HepG2 (cell line): Measurements from ENCODE around the gene ZNF764. TPM values are rescaled to one million over a fixed set of nuclear protein-coding genes. Genes with fewer than 3 reads are reported as not detected.

Source experiments
- ATF7-NPFF ChIP-seq: sonication (generic); formaldehyde crosslinking; IDR thresholded peaks from 2 replicates; pipeline ENCODE4 v1.8.1; 2023; ENCODE audit warnings: mild to moderate bottlenecking, low read depth, missing genetic modification reagents, moderate library complexity
- CAMTA2 ChIP-seq: sonication (generic); formaldehyde crosslinking; IDR thresholded peaks from 2 replicates; pipeline ENCODE4 v1.4.0; 2020; ENCODE audit warnings: mild to moderate bottlenecking, missing genetic modification reagents, borderline replicate concordance
- EZH2 ChIP-seq: conservative IDR thresholded peaks from 2 replicates; pipeline ENCODE4 v1.6.1; 2012; ENCODE audit warnings: mild to moderate bottlenecking, low read depth, low read length, moderate library complexity
- FOXO1 ChIP-seq: sonication (generic); formaldehyde crosslinking; IDR thresholded peaks from 2 replicates; pipeline ENCODE4 v1.4.0; 2020; ENCODE audit warnings: missing genetic modification reagents
- GATAD1 ChIP-seq: IDR thresholded peaks from 2 replicates; pipeline ENCODE4 v1.6.1; 2016; ENCODE audit warnings: missing genetic modification reagents, missing compliant biosample characterization
- ISL2 ChIP-seq: sonication (generic); formaldehyde crosslinking; IDR thresholded peaks from 2 replicates; pipeline ENCODE4 v1.5.0; 2020; ENCODE audit warnings: missing genetic modification reagents
- KMT2A ChIP-seq: sonication (generic); formaldehyde crosslinking; IDR thresholded peaks from 2 replicates; pipeline ENCODE4 v1.4.0; 2020; ENCODE audit warnings: missing genetic modification reagents
- MED1 ChIP-seq: sonication (generic); formaldehyde crosslinking; IDR thresholded peaks from 2 replicates; pipeline ENCODE4 v1.4.0; 2020; ENCODE audit warnings: missing genetic modification reagents
- PHF8 ChIP-seq: sonication (generic); formaldehyde crosslinking; IDR thresholded peaks from 2 replicates; pipeline ENCODE4 v1.5.0; 2020; ENCODE audit warnings: missing genetic modification reagents
- SP2 ChIP-seq: sonication (generic); formaldehyde crosslinking; IDR thresholded peaks from 2 replicates; pipeline ENCODE4 v1.5.1; 2020; ENCODE audit warnings: mild to moderate bottlenecking, missing genetic modification reagents
- SYNCRIP ChIP-seq: fragments of 200-400 bp; formaldehyde crosslinking; IDR thresholded peaks from 2 replicates; pipeline ENCODE4 v1.6.1; 2018; ENCODE audit warnings: mild to moderate bottlenecking, low read depth, low read length; ENCODE audit not compliant: insufficient read depth
- TGIF2 ChIP-seq: IDR thresholded peaks from 2 replicates; pipeline ENCODE4 v1.6.1; 2016; ENCODE audit warnings: control low read depth, missing compliant biosample characterization
- TOE1 ChIP-seq: sonication (generic); formaldehyde crosslinking; IDR thresholded peaks from 2 replicates; pipeline ENCODE4 v1.4.0; 2020; ENCODE audit warnings: mild to moderate bottlenecking, missing genetic modification reagents
- ZFP41 ChIP-seq: sonication (generic); formaldehyde crosslinking; IDR thresholded peaks from 2 replicates; pipeline ENCODE4 v1.4.0; 2020; ENCODE audit warnings: mild to moderate bottlenecking, missing genetic modification reagents, borderline replicate concordance
- ZNF501 ChIP-seq: sonication (generic); formaldehyde crosslinking; IDR thresholded peaks from 2 replicates; pipeline ENCODE4 v1.5.1; 2020; ENCODE audit warnings: mild to moderate bottlenecking, moderate library complexity, missing genetic modification reagents
- polyA plus RNA-seq, 8 experiments: library from polyadenylated mRNA; depleted of rRNA in 3 of 8; stranded (reverse) in 7 of 8; unstranded in 1 of 8; fragments of >200 nt; fragmentation: Illumina TruSeq in 4 of 8; extraction: Trizol in 4 of 8; gene quantifications; 2 replicates each; pipeline versions ENCODE4 v1.2.1 to v1.2.3, GENCODE V29; 2011 to 2016; ENCODE audit warnings: low read depth in 4 of 8, missing spikeins in 1 of 8, mixed read lengths in 1 of 8; ENCODE audit not compliant: insufficient read depth in 1 of 8
- total RNA-seq, 5 experiments: library from RNA; depleted of rRNA; stranded (reverse); fragments of >200 nt; fragmentation: Illumina TruSeq; extraction: Trizol; gene quantifications; 2 replicates each; pipeline ENCODE4 v1.2.3, GENCODE V29; 2016; ENCODE audit warnings: low read depth in 1 of 5
- TF ChIP-seq, protein P1 (sequence below): IDR thresholded peaks from 2 replicates; pipeline ENCODE4 v1.6.1; 2016; ENCODE audit warnings: low read depth, missing genetic modification reagents, missing compliant biosample characterization
- TF ChIP-seq, protein P2 (sequence below): sonication (generic); formaldehyde crosslinking; IDR thresholded peaks from 2 replicates; pipeline ENCODE4 v1.8.1; 2023; ENCODE audit warnings: mild to moderate bottlenecking, missing genetic modification reagents, borderline replicate concordance
- TF ChIP-seq, protein P3 (sequence below): sonication (generic); formaldehyde crosslinking; IDR thresholded peaks from 2 replicates; pipeline ENCODE4 v1.5.1; 2020; ENCODE audit warnings: mild to moderate bottlenecking, moderate library complexity, missing genetic modification reagents

ZNF764 gene
- total and polyA plus RNA-seq, 2 of the 13 experiments (the other 11 are each of a cell fraction or from before 2014, with no cell fraction given): 4.1 to 9.1 TPM

DNA sequence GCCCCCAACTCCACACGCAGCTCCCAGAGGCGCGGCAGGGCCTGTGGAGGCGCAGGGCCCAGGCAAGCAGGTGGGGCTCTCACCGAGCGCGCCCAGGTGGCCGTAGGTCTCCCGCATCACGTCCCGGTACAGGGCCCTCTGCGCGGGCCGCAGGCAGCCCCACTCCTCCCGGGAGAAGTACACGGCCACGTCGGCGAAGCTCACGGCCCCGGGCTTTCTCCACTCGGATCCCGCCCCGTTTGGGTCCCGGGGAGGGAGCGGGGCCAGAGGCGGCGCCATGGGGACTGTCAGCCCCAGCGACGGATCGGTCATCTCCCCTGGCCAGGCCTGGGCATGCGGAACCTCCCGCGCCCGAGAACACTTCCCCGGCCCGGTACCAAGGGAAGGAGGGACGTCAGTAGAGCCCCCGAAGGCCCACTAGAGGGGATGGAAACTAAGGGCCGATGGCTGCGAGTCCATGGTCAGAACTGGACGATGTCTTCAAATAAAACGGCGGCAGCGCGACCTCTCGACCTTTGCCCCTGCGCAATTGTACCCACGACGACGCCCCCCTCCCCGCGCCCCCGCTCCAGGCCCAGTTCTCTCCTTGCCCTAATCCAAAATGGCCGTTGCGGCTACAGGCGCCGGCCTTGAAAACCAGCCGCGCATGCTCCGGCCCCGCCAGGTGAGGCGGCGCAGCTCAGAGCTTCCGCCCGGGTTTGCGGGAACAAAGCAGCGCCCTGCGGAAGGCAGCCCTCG, 23.6 kb downstream of the ZNF764 start, which contains the start of gene ZNF747 (continued):
- no peak; the same call in 1 of the 2 replicates for TF ChIP-seq ATF7-NPFF (CRISPR knock-in tag)
- peak; percentile 67 for TF ChIP-seq ZNF501 (CRISPR knock-in tag)
- TF ChIP-seq PHF8 (CRISPR knock-in tag): peak; percentile 98
- TF ChIP-seq EZH2: no peak
- TF ChIP-seq, protein P1, sequence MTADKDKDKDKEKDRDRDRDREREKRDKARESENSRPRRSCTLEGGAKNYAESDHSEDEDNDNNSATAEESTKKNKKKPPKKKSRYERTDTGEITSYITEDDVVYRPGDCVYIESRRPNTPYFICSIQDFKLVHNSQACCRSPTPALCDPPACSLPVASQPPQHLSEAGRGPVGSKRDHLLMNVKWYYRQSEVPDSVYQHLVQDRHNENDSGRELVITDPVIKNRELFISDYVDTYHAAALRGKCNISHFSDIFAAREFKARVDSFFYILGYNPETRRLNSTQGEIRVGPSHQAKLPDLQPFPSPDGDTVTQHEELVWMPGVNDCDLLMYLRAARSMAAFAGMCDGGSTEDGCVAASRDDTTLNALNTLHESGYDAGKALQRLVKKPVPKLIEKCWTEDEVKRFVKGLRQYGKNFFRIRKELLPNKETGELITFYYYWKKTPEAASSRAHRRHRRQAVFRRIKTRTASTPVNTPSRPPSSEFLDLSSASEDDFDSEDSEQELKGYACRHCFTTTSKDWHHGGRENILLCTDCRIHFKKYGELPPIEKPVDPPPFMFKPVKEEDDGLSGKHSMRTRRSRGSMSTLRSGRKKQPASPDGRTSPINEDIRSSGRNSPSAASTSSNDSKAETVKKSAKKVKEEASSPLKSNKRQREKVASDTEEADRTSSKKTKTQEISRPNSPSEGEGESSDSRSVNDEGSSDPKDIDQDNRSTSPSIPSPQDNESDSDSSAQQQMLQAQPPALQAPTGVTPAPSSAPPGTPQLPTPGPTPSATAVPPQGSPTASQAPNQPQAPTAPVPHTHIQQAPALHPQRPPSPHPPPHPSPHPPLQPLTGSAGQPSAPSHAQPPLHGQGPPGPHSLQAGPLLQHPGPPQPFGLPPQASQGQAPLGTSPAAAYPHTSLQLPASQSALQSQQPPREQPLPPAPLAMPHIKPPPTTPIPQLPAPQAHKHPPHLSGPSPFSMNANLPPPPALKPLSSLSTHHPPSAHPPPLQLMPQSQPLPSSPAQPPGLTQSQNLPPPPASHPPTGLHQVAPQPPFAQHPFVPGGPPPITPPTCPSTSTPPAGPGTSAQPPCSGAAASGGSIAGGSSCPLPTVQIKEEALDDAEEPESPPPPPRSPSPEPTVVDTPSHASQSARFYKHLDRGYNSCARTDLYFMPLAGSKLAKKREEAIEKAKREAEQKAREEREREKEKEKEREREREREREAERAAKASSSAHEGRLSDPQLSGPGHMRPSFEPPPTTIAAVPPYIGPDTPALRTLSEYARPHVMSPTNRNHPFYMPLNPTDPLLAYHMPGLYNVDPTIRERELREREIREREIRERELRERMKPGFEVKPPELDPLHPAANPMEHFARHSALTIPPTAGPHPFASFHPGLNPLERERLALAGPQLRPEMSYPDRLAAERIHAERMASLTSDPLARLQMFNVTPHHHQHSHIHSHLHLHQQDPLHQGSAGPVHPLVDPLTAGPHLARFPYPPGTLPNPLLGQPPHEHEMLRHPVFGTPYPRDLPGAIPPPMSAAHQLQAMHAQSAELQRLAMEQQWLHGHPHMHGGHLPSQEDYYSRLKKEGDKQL (CRISPR knock-in tag): no peak; the same call in 1 of the 2 replicates
- peak; percentile 43; the same call in 1 of the 2 replicates for TF ChIP-seq TOE1 (CRISPR knock-in tag)
- TF ChIP-seq KMT2A (CRISPR knock-in tag): peak; percentile 94
- TF ChIP-seq SYNCRIP: no peak
- TF ChIP-seq GATAD1 (CRISPR knock-in tag): peak; percentile 90
- TF ChIP-seq, protein P2, sequence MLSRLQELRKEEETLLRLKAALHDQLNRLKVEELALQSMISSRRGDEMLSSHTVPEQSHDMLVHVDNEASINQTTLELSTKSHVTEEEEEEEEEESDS (CRISPR knock-in tag): 0 out of 2 replicates have a peak, but pooled peaks have one; percentile 30
- peak; percentile 85 for TF ChIP-seq MED1 (CRISPR knock-in tag)
- TF ChIP-seq SP2 (CRISPR knock-in tag): peak; percentile 58
- TF ChIP-seq, protein P3, sequence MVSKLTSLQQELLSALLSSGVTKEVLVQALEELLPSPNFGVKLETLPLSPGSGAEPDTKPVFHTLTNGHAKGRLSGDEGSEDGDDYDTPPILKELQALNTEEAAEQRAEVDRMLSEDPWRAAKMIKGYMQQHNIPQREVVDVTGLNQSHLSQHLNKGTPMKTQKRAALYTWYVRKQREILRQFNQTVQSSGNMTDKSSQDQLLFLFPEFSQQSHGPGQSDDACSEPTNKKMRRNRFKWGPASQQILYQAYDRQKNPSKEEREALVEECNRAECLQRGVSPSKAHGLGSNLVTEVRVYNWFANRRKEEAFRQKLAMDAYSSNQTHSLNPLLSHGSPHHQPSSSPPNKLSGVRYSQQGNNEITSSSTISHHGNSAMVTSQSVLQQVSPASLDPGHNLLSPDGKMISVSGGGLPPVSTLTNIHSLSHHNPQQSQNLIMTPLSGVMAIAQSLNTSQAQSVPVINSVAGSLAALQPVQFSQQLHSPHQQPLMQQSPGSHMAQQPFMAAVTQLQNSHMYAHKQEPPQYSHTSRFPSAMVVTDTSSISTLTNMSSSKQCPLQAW (CRISPR knock-in tag): peak; percentile 77
- TF ChIP-seq CAMTA2 (CRISPR knock-in tag): no peak
- peak; percentile 58; the same call in 1 of the 2 replicates for TF ChIP-seq ISL2
- peak; percentile 41 for TF ChIP-seq FOXO1 (CRISPR knock-in tag)
- no peak; the same call in 1 of the 2 replicates for TF ChIP-seq ZFP41 (CRISPR knock-in tag)
- TF ChIP-seq TGIF2 (CRISPR knock-in tag): peak; percentile 17
